Osteocyte (in vitro differentiated cells): Measurements from ENCODE around the gene BZW2. TPM values are rescaled to one million over a fixed set of nuclear protein-coding genes. Genes with fewer than 3 reads are reported as not detected.

ENCODE experiments used
- DNase-seq: peaks from one replicate; pipeline ENCODE4 v3.0.0; 2021; ENCODE audit warnings: mixed read lengths; ENCODE audit not compliant: unreplicated experiment; ENCODE audit errors: extremely low spot score
- H3K27ac Mint-ChIP-seq: one replicate; pipeline ENCODE4 v1.8.0; 2021; ENCODE audit warnings: mild to moderate bottlenecking, mixed read lengths; ENCODE audit not compliant: unreplicated experiment
- H3K27me3 Mint-ChIP-seq: one replicate; pipeline ENCODE4 v1.8.0; 2021; ENCODE audit warnings: mixed read lengths; ENCODE audit not compliant: unreplicated experiment
- H3K36me3 Mint-ChIP-seq: one replicate; pipeline ENCODE4 v1.8.0; 2021; ENCODE audit warnings: mixed read lengths; ENCODE audit not compliant: unreplicated experiment
- H3K4me1 Mint-ChIP-seq: one replicate; pipeline ENCODE4 v1.8.0; 2021; ENCODE audit warnings: mixed read lengths; ENCODE audit not compliant: unreplicated experiment
- H3K4me3 Mint-ChIP-seq: one replicate; pipeline ENCODE4 v1.8.0; 2021; ENCODE audit warnings: mild to moderate bottlenecking, moderate library complexity, mixed read lengths; ENCODE audit not compliant: unreplicated experiment
- H3K9me3 Mint-ChIP-seq: one replicate; pipeline ENCODE4 v1.8.0; 2021; ENCODE audit warnings: mixed read lengths; ENCODE audit not compliant: unreplicated experiment
- CTCF ChIP-seq: fragments of 200-600 bp; sonication (generic); IDR thresholded peaks from 2 replicates; pipeline ENCODE4 v1.5.0; 2021; ENCODE audit warnings: antibody characterized with exemption, mild to moderate bottlenecking, moderate library complexity
- total RNA-seq: library from RNA; stranded (reverse); gene quantifications from 2 replicates; pipeline ENCODE4 v1.2.1, GENCODE V29; 2021

BZW2 gene
- total RNA-seq, 1 donor from 2014 or later = 61.3 TPM

DNA sequence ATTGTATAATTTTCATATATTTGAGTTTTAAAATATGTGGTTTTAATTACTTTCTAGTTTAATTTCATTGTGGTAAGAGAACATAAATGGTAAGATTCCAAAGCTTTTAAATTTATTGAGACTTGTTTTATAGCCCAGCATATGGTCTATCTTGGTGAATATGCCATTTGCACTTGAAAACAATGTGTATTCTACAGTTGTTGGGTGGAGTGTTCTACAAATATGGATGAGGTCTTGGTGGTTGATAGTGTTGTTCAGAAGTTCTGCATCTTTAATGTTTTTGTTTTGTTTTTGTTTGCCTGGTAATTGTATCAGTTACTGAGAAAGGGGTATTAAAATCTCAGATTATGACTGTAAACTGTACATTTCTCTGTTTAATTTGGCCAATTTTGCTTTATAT, 69.9 kb downstream of the BZW2 start:
- H3K4me1 Mint-ChIP-seq = peaks cover 9% of the 10 kb centered on the region

GRCh38 chr7:16718111-16718656, 72.2 kb downstream of the BZW2 start:
- Mint-ChIP-seq H3K27ac (no peak overlapping the region), H3K36me3 (no peaks in the 10 kb centered on the region), H3K4me3 (no peak overlapping the region), H3K9me3 (no peaks in the 10 kb centered on the region), H3K4me1 (peaks cover 17% of the 10 kb centered on the region), H3K27me3 (no peaks in the 10 kb centered on the region)
- no peak for DNase-seq
- TF ChIP-seq CTCF = no peak

More for the DNA sequence above, 69.9 kb downstream of the BZW2 start:
- TF ChIP-seq CTCF = no peak
- Mint-ChIP-seq H3K36me3 (peaks cover 3% of the 10 kb centered on the region), H3K4me3 (no peak overlapping the region), H3K27ac (no peak overlapping the region), H3K9me3 (no peaks in the 10 kb centered on the region), H3K27me3 (no peaks in the 10 kb centered on the region)
- no peak for DNase-seq

- no peak for DNase-seq
- Mint-ChIP-seq H3K4me3 (no peak overlapping the region), H3K4me1 (peaks cover 20% of the 10 kb centered on the region), H3K9me3 (no peaks in the 10 kb centered on the region), H3K36me3 (no peaks in the 10 kb centered on the region), H3K27me3 (no peaks in the 10 kb centered on the region), H3K27ac (no peak overlapping the region)
- TF ChIP-seq CTCF = no peak
These were observed 73.7 kb downstream of the BZW2 start for GRCh38 chr7:16719699-16720098.

GRCh38 chr7:16721541-16721940, 75.6 kb downstream of the BZW2 start:
- H3K9me3 Mint-ChIP-seq = no peaks in the 10 kb centered on the region
- H3K36me3 Mint-ChIP-seq = no peaks in the 10 kb centered on the region
- H3K4me1 Mint-ChIP-seq = peaks cover 16% of the 10 kb centered on the region
- DNase-seq = no peak
- no peak for TF ChIP-seq CTCF
- H3K4me3 Mint-ChIP-seq = no peak overlapping the region
- no peak overlapping the region for H3K27ac Mint-ChIP-seq
- H3K27me3 Mint-ChIP-seq = no peaks in the 10 kb centered on the region

DNA sequence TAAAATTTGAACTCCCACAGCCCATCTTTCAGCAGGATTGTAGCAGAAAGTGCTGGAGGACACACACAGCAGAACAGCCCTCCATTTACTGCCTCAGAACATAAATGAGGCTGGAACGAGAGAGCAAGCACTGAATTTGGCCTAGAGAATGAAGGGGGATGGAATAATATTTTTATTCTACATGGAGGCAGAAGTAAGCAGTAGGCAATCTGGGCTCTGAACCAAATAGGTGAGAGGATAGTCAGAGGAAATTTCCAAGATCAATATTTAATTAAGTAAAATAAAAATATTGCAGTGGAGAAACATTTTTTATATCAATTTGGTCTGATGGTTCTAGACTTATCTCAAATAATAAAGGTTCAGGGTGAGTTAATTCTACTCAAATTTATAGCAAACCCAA, 78.4 kb downstream of the BZW2 start:
- Mint-ChIP-seq H3K27ac (no peak overlapping the region), H3K4me3 (no peak overlapping the region), H3K9me3 (no peaks in the 10 kb centered on the region), H3K4me1 (peaks cover 14% of the 10 kb centered on the region), H3K36me3 (no peaks in the 10 kb centered on the region), H3K27me3 (no peaks in the 10 kb centered on the region)
- TF ChIP-seq CTCF = no peak
- DNase-seq = no peak
